Left lung (tissue), 10 donors: ENCODE measurements around the gene NR6A1. TPM values are rescaled to one million over a fixed set of nuclear protein-coding genes. Genes with fewer than 3 reads are reported as not detected.

Source experiments
- ATAC-seq: fragments of 200-7000 bp; cut with Tn5 transposase; one replicate; pipeline ENCODE4 v1.9.1; 2020; ENCODE audit warnings: moderate library complexity
- DNase-seq, 4 donors: peaks; one replicate each; pipeline ENCODE4 v3.0.0-alpha.2; 2013 to 2020
- H3K27ac ChIP-seq, 2 donors: fragments of 200-600 bp; sonication (generic) in 1 of 2; one replicate each; pipeline versions ENCODE4 v1.5.0 to v1.8.0; 2020 to 2021
- H3K27me3 ChIP-seq, 2 donors: fragments of 200-600 bp; sonication (generic) in 1 of 2; one replicate each; pipeline versions ENCODE4 v1.5.0 to v1.8.0; 2020 to 2021
- H3K36me3 ChIP-seq, 2 donors: fragments of 200-600 bp; sonication (generic) in 1 of 2; one replicate each; pipeline versions ENCODE4 v1.5.0 to v1.8.0; 2020 to 2021
- H3K4me1 ChIP-seq, 2 donors: fragments of 200-600 bp; one replicate each; pipeline ENCODE4 v1.8.0; 2021
- H3K4me3 ChIP-seq, 2 donors: fragments of 200-600 bp; sonication (generic) in 1 of 2; one replicate each; pipeline versions ENCODE4 v1.5.0 to v1.8.0; 2020 to 2021; ENCODE audit warnings: mild to moderate bottlenecking in 1 of 2
- H3K9me3 ChIP-seq, 2 donors: fragments of 200-600 bp; sonication (generic) in 1 of 2; one replicate each; pipeline versions ENCODE4 v1.5.0 to v1.8.0; 2020 to 2021
- CTCF ChIP-seq, 2 donors: fragments of 200-600 bp; sonication (generic) in 1 of 2; IDR thresholded peaks; one replicate each; pipeline versions ENCODE4 v1.5.0 to v1.8.0; 2021; ENCODE audit warnings: antibody characterized with exemption in 2 of 2
- intact Hi-C, 2 donors: fragments of 100-400 bp; cut with DNase I; formaldehyde crosslinking; loops; one replicate each; pipeline versions ENCODE4 v1.11.2 to v1.14.2; 2022
- polyA plus RNA-seq, 6 donors: library from polyadenylated mRNA; unstranded; fragments of 120-200 nt; gene quantifications; one replicate each; pipeline ENCODE4 v1.2.1, GENCODE V29; 2013; ENCODE audit not compliant: insufficient read length in 6 of 6
- total RNA-seq, 2 donors: library from RNA; stranded (reverse); fragmentation: NEBNext Ultra II Directional; extraction: Animal tissue kit (Norgen Biotek cat#: 25700); gene quantifications; one replicate each; pipeline ENCODE4 v1.2.1, GENCODE V29; 2021
- donor health status: DM: no; HTN: yes; CAD: no.
- donor health status: DM: no; HTN: no; CAD: no.

Gene NR6A1
- total and polyA plus RNA-seq, 8 donors = 1.2 to 4.1 (median 1.7) TPM

- Histone ChIP-seq H3K36me3 (no peaks in the 10 kb centered on the region), H3K27ac (no peak overlapping the region), H3K27me3 (no peaks in the 10 kb centered on the region), H3K4me1 (peaks cover 0 to 9% of the 10 kb centered on the region in 2 donors), H3K9me3 (no peaks in the 10 kb centered on the region), H3K4me3 (no peak overlapping the region)
- ATAC-seq (no peak), DNase-seq (no peak)
- intact Hi-C loops = no loop called here
- no peak for TF ChIP-seq CTCF (IDR thresholded peaks at IDR 0.05)
These were observed 175.4 kb downstream of the NR6A1 start for GRCh38 chr9:124595743-124596142.

DNA sequence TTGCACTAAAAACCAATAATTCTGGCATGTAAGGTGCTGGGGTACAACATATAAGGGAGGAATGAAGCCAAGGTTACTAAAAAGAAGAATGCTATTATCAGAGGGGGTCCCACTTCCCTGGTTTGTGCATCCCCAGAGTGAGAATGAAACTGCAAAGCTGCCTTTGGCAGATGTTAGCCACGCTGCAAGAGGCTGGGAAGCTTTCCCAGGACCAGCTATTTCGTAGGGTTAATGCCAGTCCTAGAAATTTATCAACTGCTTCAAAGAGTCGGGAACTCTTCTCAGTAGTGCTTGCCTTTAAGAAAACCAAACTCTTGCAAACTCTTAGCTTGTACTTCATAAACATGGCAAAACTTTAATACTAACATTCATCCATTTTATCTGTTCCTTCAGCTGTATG is 176.4 kb downstream of the NR6A1 start:
- no peak overlapping the region for H3K4me3 ChIP-seq
- intact Hi-C loops = no loop called here
- H3K27me3 ChIP-seq = no peaks in the 10 kb centered on the region
- no peak overlapping the region for H3K27ac ChIP-seq
- DNase-seq = peak in 1 of 4 donors; percentile 54
- peak; percentile 83 for ATAC-seq
- no peaks in the 10 kb centered on the region for H3K9me3 ChIP-seq
- TF ChIP-seq CTCF (IDR thresholded peaks at IDR 0.05) = no peak
- no peaks in the 10 kb centered on the region for H3K36me3 ChIP-seq
- H3K4me1 ChIP-seq = peaks cover 0 to 9% of the 10 kb centered on the region in 2 donors

DNA sequence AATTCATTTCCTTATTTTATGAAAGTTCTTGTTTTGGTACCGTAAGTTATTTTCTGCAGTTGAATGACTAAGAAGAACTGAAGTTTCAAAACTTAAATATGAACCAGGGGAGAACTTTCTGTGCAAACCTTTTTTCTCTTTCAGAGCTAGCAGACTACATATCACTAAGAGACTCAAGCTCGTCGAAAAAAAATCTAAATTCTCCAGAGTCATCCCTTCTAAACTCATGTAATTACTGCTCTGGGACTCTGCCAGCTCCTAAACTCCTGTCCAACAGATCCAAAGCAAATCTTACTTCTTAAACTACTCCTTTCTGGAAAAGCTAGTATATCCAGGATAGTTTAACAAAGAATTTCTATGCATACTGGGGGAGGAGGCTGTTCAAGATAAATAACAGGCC is 176.9 kb downstream of the NR6A1 start:
- TF ChIP-seq CTCF (IDR thresholded peaks at IDR 0.05) = no peak
- peaks cover 0 to 9% of the 10 kb centered on the region in 2 donors for H3K4me1 ChIP-seq

GRCh38 chr9:124593651-124594058 is 177.5 kb downstream of the NR6A1 start:
- ATAC-seq (peak; percentile 60), DNase-seq (peak in 1 of 4 donors; percentile 26)
- peaks cover 0 to 9% of the 10 kb centered on the region in 2 donors for H3K4me1 ChIP-seq
- intact Hi-C loops = no loop called here
- H3K9me3 ChIP-seq = no peaks in the 10 kb centered on the region
- TF ChIP-seq CTCF (IDR thresholded peaks at IDR 0.05) = no peak
- no peak overlapping the region for H3K27ac ChIP-seq
- no peaks in the 10 kb centered on the region for H3K27me3 ChIP-seq
- no peaks in the 10 kb centered on the region for H3K36me3 ChIP-seq
- no peak overlapping the region for H3K4me3 ChIP-seq

More for the DNA sequence above, 176.9 kb downstream of the NR6A1 start:
- intact Hi-C loops = no loop called here
- H3K27ac ChIP-seq = no peak overlapping the region
- H3K27me3 ChIP-seq = no peaks in the 10 kb centered on the region
- H3K9me3 ChIP-seq = no peaks in the 10 kb centered on the region
- peak in 1 of 4 donors; percentile 44 for DNase-seq
- H3K4me3 ChIP-seq = no peak overlapping the region
- no peaks in the 10 kb centered on the region for H3K36me3 ChIP-seq
- ATAC-seq = peak; percentile 21

DNA sequence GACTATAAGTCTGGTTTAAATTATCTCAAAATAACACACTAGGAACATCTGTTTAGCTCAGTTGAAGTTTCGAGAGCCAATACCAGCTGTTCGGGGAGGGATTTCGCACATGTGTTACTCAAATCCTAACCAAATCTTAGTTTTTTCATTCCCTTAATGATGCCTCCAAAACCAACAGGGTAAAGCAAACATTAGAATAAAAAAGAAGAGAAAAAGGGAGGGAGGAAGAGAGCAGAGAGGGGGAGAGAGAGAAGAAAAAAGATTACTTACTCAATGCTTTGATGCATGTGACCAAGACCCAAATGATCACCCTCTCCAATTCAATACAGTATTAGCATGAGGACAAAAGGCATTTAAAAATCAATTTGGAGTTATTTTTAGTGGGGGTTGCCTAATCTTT is 177.9 kb downstream of the NR6A1 start:
- no peaks in the 10 kb centered on the region for H3K36me3 ChIP-seq
- no peaks in the 10 kb centered on the region for H3K9me3 ChIP-seq
- no peaks in the 10 kb centered on the region for H3K27me3 ChIP-seq
- TF ChIP-seq CTCF (IDR thresholded peaks at IDR 0.05) = no peak
- intact Hi-C loops = no loop called here
- no peak overlapping the region for H3K4me3 ChIP-seq
- ATAC-seq = no peak
- peaks cover 0 to 9% of the 10 kb centered on the region in 2 donors for H3K4me1 ChIP-seq
- no peak overlapping the region for H3K27ac ChIP-seq
- peak in 1 of 4 donors; percentile 26 for DNase-seq
